Thyroid gland (tissue), 4 donors: ENCODE measurements around the gene SEMA7A.

Experiments used
- CTCF ChIP-seq, 6 experiments: fragments of 200-600 bp in 3 of 6; fragments of 450-650 bp in 3 of 6; sonication (generic) in 3 of 6; IDR thresholded peaks; one replicate each; pipeline ENCODE4 v1.5.1; 2016 to 2019; ENCODE audit warnings: antibody characterized with exemption in 6 of 6, mild to moderate bottlenecking in 2 of 6, inconsistent platforms in 1 of 6, moderate library complexity in 1 of 6
- POLR2A ChIP-seq, 2 donors: fragments of 450-650 bp; IDR thresholded peaks; one replicate each; pipeline ENCODE4 v1.6.1; 2017; ENCODE audit warnings: antibody characterized with exemption in 2 of 2, mild to moderate bottlenecking in 2 of 2, moderate library complexity in 1 of 2

GRCh38 chr15:74454764-74455500 lies 21.2 kb upstream of the SEMA7A start:
- TF ChIP-seq POLR2A (IDR thresholded peaks at IDR 0.05) (no peak), CTCF (IDR thresholded peaks at IDR 0.05) (no peak)
